Natural killer cell (primary cell): ENCODE results near the gene TRAF5. TPM values are rescaled to one million over a fixed set of nuclear protein-coding genes. Genes with fewer than 3 reads are reported as not detected.
A peak's percentile ranks its signal among the peaks of the same experiment; 100 is the strongest.

ENCODE experiments used
- ATAC-seq, 3 donors: fragments of 150-1000 bp in 2 of 3; fragments of 200-7000 bp in 1 of 3; cut with Tn5 transposase; 1 replicate in 1 of 3; 2 replicates in 2 of 3; pipeline ENCODE4 v1.10.0; 2021; ENCODE audit warnings: mild to moderate bottlenecking in 2 of 3, moderate library complexity in 2 of 3
- DNase-seq, 2 donors: peaks; one replicate each; pipeline versions ENCODE4 v3.0.0 to v3.0.0-alpha.2; 2013 to 2021; ENCODE audit warnings: mixed read lengths in 1 of 2
- H3K27ac ChIP-seq: one replicate; pipeline ENCODE4 v1.5.1; 2013; ENCODE audit warnings: mild to moderate bottlenecking, low read length
- H3K27me3 ChIP-seq: one replicate; pipeline ENCODE4 v1.6.1; 2013; ENCODE audit warnings: low read length; ENCODE audit not compliant: control insufficient read depth, insufficient read depth
- H3K36me3 ChIP-seq: one replicate; pipeline ENCODE4 v1.6.1; 2013; ENCODE audit warnings: low read length; ENCODE audit not compliant: control insufficient read depth, insufficient read depth
- H3K4me1 ChIP-seq: one replicate; pipeline ENCODE4 v1.6.1; 2013; ENCODE audit warnings: low read length; ENCODE audit not compliant: control insufficient read depth, insufficient read depth
- H3K4me3 ChIP-seq: one replicate; pipeline ENCODE4 v1.5.1; 2013; ENCODE audit warnings: low read length
- H3K9me3 ChIP-seq: one replicate; pipeline ENCODE4 v1.6.1; 2013; ENCODE audit warnings: low read length; ENCODE audit not compliant: control insufficient read depth, insufficient read depth
- H3K27ac Mint-ChIP-seq, 2 donors: one replicate each; pipeline ENCODE4 v1.8.0; 2022; ENCODE audit warnings: mild to moderate bottlenecking in 2 of 2, mixed read lengths in 2 of 2, moderate library complexity in 1 of 2
- H3K27me3 Mint-ChIP-seq, 2 donors: one replicate each; pipeline ENCODE4 v1.8.0; 2022; ENCODE audit warnings: low read depth in 2 of 2, mixed read lengths in 2 of 2
- H3K36me3 Mint-ChIP-seq: one replicate; pipeline ENCODE4 v1.8.0; 2022; ENCODE audit warnings: mixed read lengths
- H3K4me1 Mint-ChIP-seq, 2 donors: one replicate each; pipeline ENCODE4 v1.8.0; 2022; ENCODE audit warnings: mixed read lengths in 2 of 2
- H3K4me3 Mint-ChIP-seq: one replicate; pipeline ENCODE4 v1.8.0; 2022; ENCODE audit warnings: mild to moderate bottlenecking, moderate library complexity, mixed read lengths
- H3K9me3 Mint-ChIP-seq, 2 donors: one replicate each; pipeline ENCODE4 v1.8.0; 2022; ENCODE audit warnings: mixed read lengths in 2 of 2
- CTCF ChIP-seq: fragments of 200-600 bp; IDR thresholded peaks from one replicate; pipeline ENCODE4 v1.8.0; 2022; ENCODE audit warnings: antibody characterized with exemption
- WGBS: methylation state at CpG from one replicate; pipeline ENCODE4 v1.1.7; 2013; ENCODE audit warnings: missing lambda C conversion rate; ENCODE audit not compliant: insufficient coverage; 5-methylcytosine and 5-hydroxymethylcytosine counted together
- intact Hi-C: fragments of 100-400 bp; cut with micrococcal nuclease; formaldehyde crosslinking; loops from one replicate; pipeline ENCODE4 v1.14.2; 2022
- total RNA-seq, 4 donors: library from RNA; stranded (reverse); fragments of 120-200 nt in 1 of 4; gene quantifications; one replicate each; pipeline versions ENCODE4 v1.2.3 to v1.2.4, GENCODE V29; 2013 to 2022

Gene TRAF5
- total RNA-seq, 3 donors from 2014 or later (not counting 1 experiment from before 2014, with no cell fraction given) = 52.3 to 74.4 (median 55.6) TPM

- intact Hi-C loops = no loop called here
- H3K36me3 ChIP-seq = no peaks in the 10 kb centered on the region
- H3K4me1 Mint-ChIP-seq = peaks cover 80 to 82% of the 10 kb centered on the region in 2 donors
- H3K27ac Mint-ChIP-seq = peak overlapping the region; percentile 35 to 79
- no peaks in the 10 kb centered on the region for H3K27me3 Mint-ChIP-seq
- H3K9me3 Mint-ChIP-seq = no peaks in the 10 kb centered on the region
- peaks cover 79% of the 10 kb centered on the region for H3K4me1 ChIP-seq
- H3K36me3 Mint-ChIP-seq = no peaks in the 10 kb centered on the region
- ATAC-seq (no peak), DNase-seq (no peak)
- no peak overlapping the region for H3K4me3 ChIP-seq
- 90% methylated on average over 7 of the region's 7 CpGs for WGBS
- TF ChIP-seq CTCF = no peak
- H3K27me3 ChIP-seq = no peaks in the 10 kb centered on the region
- H3K9me3 ChIP-seq = no peaks in the 10 kb centered on the region
- no peak overlapping the region for H3K27ac ChIP-seq
- peak overlapping the region; percentile 7 for H3K4me3 Mint-ChIP-seq
These were observed 11.0 kb downstream of the TRAF5 start for GRCh38 chr1:211337430-211338223.

- H3K36me3 ChIP-seq = no peaks in the 10 kb centered on the region
- intact Hi-C loops = no loop called here
- H3K27ac ChIP-seq = no peak overlapping the region
- no peaks in the 10 kb centered on the region for H3K27me3 Mint-ChIP-seq
- H3K4me3 ChIP-seq = no peak overlapping the region
- WGBS = 100% methylated on average over 1 of the region's 4 CpGs
- no peak overlapping the region for H3K4me3 Mint-ChIP-seq
- peaks cover 79 to 82% of the 10 kb centered on the region in 2 donors for H3K4me1 Mint-ChIP-seq
- no peaks in the 10 kb centered on the region for H3K27me3 ChIP-seq
- peaks cover 80% of the 10 kb centered on the region for H3K4me1 ChIP-seq
- no peaks in the 10 kb centered on the region for H3K9me3 Mint-ChIP-seq
- no peaks in the 10 kb centered on the region for H3K9me3 ChIP-seq
- H3K27ac Mint-ChIP-seq = no peak overlapping the region
- no peak for ATAC-seq
- H3K36me3 Mint-ChIP-seq = no peaks in the 10 kb centered on the region
- no peak for TF ChIP-seq CTCF
- no peak for DNase-seq
These were observed 11.6 kb downstream of the TRAF5 start for GRCh38 chr1:211338224-211338620.

- H3K27me3 Mint-ChIP-seq = no peaks in the 10 kb centered on the region
- H3K36me3 ChIP-seq = no peaks in the 10 kb centered on the region
- peaks cover 81% of the 10 kb centered on the region for H3K4me1 ChIP-seq
- no peak overlapping the region for H3K4me3 ChIP-seq
- peak overlapping the region in 1 of 2 donors; percentile 76 for H3K27ac Mint-ChIP-seq
- no peaks in the 10 kb centered on the region for H3K9me3 ChIP-seq
- no peak for DNase-seq
- peak in 1 of 3 donors; percentile 29 for ATAC-seq
- H3K4me3 Mint-ChIP-seq = no peak overlapping the region
- H3K4me1 Mint-ChIP-seq = peaks cover 75 to 86% of the 10 kb centered on the region in 2 donors
- intact Hi-C loops = no loop called here
- 35% methylated on average over 6 of the region's 6 CpGs for WGBS
- H3K27me3 ChIP-seq = no peaks in the 10 kb centered on the region
- H3K27ac ChIP-seq = no peak overlapping the region
- no peaks in the 10 kb centered on the region for H3K36me3 Mint-ChIP-seq
- TF ChIP-seq CTCF = no peak
- H3K9me3 Mint-ChIP-seq = no peaks in the 10 kb centered on the region
These were observed 13.0 kb downstream of the TRAF5 start for GRCh38 chr1:211339631-211340041.
